Common myeloid progenitor, CD34-positive (primary cell): ENCODE data around the gene NACC1. TPM values are rescaled to one million over a fixed set of nuclear protein-coding genes. Genes with fewer than 3 reads are reported as not detected.
A peak's percentile ranks its signal among the peaks of the same experiment; 100 is the strongest.

Experiments used
- CTCF ChIA-PET: fragments of 350-600 bp; sonication (Branson Sonifier 250); formaldehyde crosslinking; loops from one replicate; lab custom pipeline; 2021; ENCODE audit warnings: antibody characterized with exemption; lab: Charles Lee
- POLR2A ChIA-PET: fragments of 350-600 bp; sonication (Branson Sonifier 250); formaldehyde crosslinking; loops from one replicate; lab custom pipeline; 2021; ENCODE audit warnings: antibody characterized with exemption; lab: Charles Lee
- DNase-seq, 3 donors: peaks; one replicate each; pipeline versions ENCODE4 v3.0.0 to v3.0.0-alpha.2; 2013
- H3K27ac ChIP-seq, 2 experiments: 1 replicate in 1 of 2; 2 replicates in 1 of 2; pipeline ENCODE4 v1.7.0; 2013; ENCODE audit warnings: inconsistent platforms in 2 of 2, low read length in 2 of 2, mild to moderate bottlenecking in 2 of 2, low read depth in 1 of 2, moderate library complexity in 1 of 2; ENCODE audit not compliant: severe bottlenecking in 2 of 2, insufficient read depth in 1 of 2, poor library complexity in 1 of 2
- H3K27me3 ChIP-seq, 5 experiments: replicated peaks in 2 of 5; 1 replicate in 3 of 5; 2 replicates in 2 of 5; pipeline versions ENCODE4 v1.6.1 to v1.7.0; 2013; ENCODE audit warnings: low read length in 4 of 5, mild to moderate bottlenecking in 2 of 5, moderate library complexity in 2 of 5, inconsistent platforms in 1 of 5; ENCODE audit not compliant: insufficient read depth in 5 of 5, control insufficient read depth in 4 of 5
- H3K36me3 ChIP-seq, 4 experiments: 1 replicate in 2 of 4; 2 replicates in 2 of 4; pipeline versions ENCODE4 v1.6.1 to v1.7.0; 2013; ENCODE audit warnings: low read length in 3 of 4, control low read depth in 1 of 4, mild to moderate bottlenecking in 1 of 4; ENCODE audit not compliant: control insufficient read depth in 4 of 4, insufficient read depth in 4 of 4
- H3K4me1 ChIP-seq, 4 experiments: 1 replicate in 3 of 4; 2 replicates in 1 of 4; pipeline versions ENCODE4 v1.6.1 to v1.7.1; 2013; ENCODE audit warnings: low read length in 3 of 4, mild to moderate bottlenecking in 3 of 4, control low read depth in 1 of 4, inconsistent platforms in 1 of 4, moderate library complexity in 1 of 4; ENCODE audit not compliant: control insufficient read depth in 4 of 4, insufficient read depth in 4 of 4; ENCODE audit errors: control extremely low read depth in 1 of 4
- H3K4me3 ChIP-seq, 7 experiments: 1 replicate in 4 of 7; 2 replicates in 3 of 7; pipeline versions ENCODE4 v1.5.1 to v1.7.0; 2013; ENCODE audit warnings: mild to moderate bottlenecking in 7 of 7, low read length in 6 of 7, moderate library complexity in 6 of 7, inconsistent platforms in 2 of 7, low read depth in 2 of 7, control low read depth in 1 of 7; ENCODE audit not compliant: insufficient read depth in 4 of 7, control insufficient read depth in 1 of 7; ENCODE audit errors: extremely low read depth in 1 of 7
- H3K9me3 ChIP-seq, 5 experiments: 1 replicate in 4 of 5; 2 replicates in 1 of 5; pipeline versions ENCODE4 v1.6.1 to v1.7.1; 2013; ENCODE audit warnings: low read length in 4 of 5, mild to moderate bottlenecking in 2 of 5, inconsistent platforms in 1 of 5, low read depth in 1 of 5, moderate library complexity in 1 of 5; ENCODE audit not compliant: control insufficient read depth in 4 of 5, insufficient read depth in 2 of 5; ENCODE audit errors: control extremely low read depth in 1 of 5
- WGBS: methylation state at CpG from one replicate; pipeline ENCODE4 v1.1.5; 2013; ENCODE audit not compliant: insufficient coverage; 5-methylcytosine and 5-hydroxymethylcytosine counted together
- polyA plus RNA-seq: library from polyadenylated mRNA; unstranded; fragments of 120-200 nt; gene quantifications from one replicate; pipeline ENCODE4 v1.2.1, GENCODE V29; 2013

The NACC1 gene
- 10.9 TPM for polyA plus RNA-seq

DNA sequence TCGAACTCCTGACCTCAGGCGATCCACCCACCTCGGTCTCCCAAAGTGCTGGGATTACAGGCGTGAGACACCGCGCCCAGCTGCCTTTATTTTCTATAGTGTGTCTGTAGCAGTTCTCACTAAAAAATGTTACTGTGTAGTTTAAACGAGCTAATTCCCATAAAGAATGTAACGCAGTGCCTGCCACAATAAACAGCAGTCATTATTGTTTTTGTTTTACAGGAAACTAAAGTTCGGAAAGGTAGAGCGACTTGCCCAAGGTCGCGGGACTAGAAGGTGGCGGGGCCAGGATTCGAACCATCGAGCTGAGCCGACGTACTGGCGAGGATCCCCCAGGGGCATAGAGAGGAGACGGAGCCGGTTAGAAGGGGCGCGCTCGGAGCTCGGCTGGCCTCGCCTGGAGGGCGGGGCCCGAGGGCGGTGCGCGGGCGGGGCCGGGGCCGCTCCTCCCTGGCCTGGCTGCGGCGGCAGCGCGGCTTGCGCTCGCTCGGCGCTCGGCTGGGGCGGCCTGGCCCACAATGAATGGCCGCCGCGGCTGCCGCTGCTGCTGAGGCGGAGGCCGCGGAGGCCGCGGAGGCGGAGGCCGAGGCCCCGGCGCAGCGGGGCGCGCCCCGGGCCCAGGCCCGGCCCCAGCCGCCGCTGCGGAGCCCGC is at the start of gene NACC1:
Gene NACC1 (plus strand): TSS at position 493 of the 652 bp plus-strand sequence. CDS start 16,944 bp downstream, outside the sequence.
- ChIA-PET POLR2A (interaction anchor here (0.5 to 2.9 kb wide), 9 partner anchors 13 to 45 kb away, joined by 3 to 18 read pairs (median 6); partner anchors contain the start of genes IER2, LYL1 and STX10), CTCF (interaction anchor here (1.1 to 4.2 kb wide), 7 partner anchors 10 to 38 kb away, joined by 4 to 25 read pairs (median 6); partner anchors contain the start of genes IER2 and STX10)
- Histone ChIP-seq H3K27ac (peak within 1 kb of the TSS; percentile 50 to 83), H3K27me3 (no peaks in the 10 kb centered on the region), H3K4me1 (peaks cover 0 to 46% (median 36%) of the 10 kb centered on the region in 4 experiments), H3K9me3 (no peaks in the 10 kb centered on the region), H3K36me3 (peaks cover 0 to 39% (median 13%) of the 10 kb centered on the region in 4 experiments), H3K4me3 (peak within 1 kb of the TSS; percentile 83 to 97 (median 95))
- 5% methylated on average over 26 of the region's 65 CpGs for WGBS
- peak; percentile 87 to 94 (median 92) for DNase-seq

DNA sequence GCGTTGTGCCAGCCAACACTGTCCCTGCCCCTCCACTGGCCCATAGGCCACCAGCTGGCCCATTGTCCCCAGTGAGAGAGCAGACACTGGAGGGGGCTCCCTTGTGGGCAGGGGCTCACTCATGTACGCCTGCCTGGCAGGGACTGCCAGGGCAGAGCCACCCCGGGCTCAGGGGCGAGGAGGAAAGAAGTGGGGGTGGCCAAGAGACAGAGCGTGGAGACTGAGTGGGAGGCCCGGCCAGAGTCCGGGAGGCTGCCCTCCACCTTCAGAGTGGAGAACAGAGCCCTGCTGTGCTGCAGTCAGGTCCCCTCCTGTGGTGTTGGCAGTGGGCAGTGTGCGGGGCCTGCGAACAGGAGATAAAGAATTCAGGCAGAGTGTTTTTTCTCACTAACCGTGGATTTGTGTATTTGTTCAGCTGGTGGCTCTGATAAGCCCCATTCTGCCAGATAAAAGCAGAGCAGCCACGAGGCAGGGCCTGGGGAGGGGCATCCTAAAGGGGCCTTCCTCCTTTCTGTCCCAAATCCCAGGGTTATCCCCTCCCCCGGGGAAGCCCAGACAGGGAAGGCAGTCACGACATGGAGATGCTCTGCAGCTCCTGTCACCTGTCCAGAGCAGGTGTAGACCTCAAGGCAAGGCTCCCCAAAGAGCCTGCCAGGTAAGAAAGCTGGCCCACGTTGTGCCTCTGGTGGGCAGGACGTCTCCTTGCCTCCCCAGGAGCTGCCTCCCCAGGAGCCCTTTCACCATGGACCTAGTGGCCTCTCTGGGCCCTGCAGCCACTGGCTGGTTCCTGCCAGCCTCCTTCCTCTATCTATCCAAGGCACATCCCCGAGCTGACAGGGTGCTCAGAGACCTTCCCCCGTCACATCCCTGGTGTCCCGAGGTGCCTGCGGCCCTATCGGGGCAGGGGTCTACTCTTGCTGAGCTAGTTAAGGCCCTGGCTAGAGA is 48.4 kb upstream of the NACC1 start:
- DNase-seq = peak; percentile 84 to 93 (median 86)
- 34% methylated on average over 16 of the region's 20 CpGs for WGBS
- H3K9me3 ChIP-seq = no peaks in the 10 kb centered on the region
- POLR2A ChIA-PET = interaction anchor here (0.9 to 1.6 kb wide), 3 partner anchors 9 to 34 kb away, joined by 4 read pairs; no protein-coding TSS in a partner anchor
- H3K27ac ChIP-seq = peak overlapping the region in 1 of 2 experiments; percentile 74
- H3K4me3 ChIP-seq = peak overlapping the region in 2 of 7 experiments; percentile 20 to 30
- CTCF ChIA-PET = interaction anchor here (0.7 to 8.1 kb wide), 17 partner anchors 8 to 93 kb away, joined by 3 to 72 read pairs (median 6); no protein-coding TSS in a partner anchor
- peaks cover 0 to 80% (median 49%) of the 10 kb centered on the region in 4 experiments for H3K4me1 ChIP-seq
- H3K27me3 ChIP-seq = no peaks in the 10 kb centered on the region
- H3K36me3 ChIP-seq = peaks cover 0 to 8% (median 0%) of the 10 kb centered on the region in 4 experiments

DNA sequence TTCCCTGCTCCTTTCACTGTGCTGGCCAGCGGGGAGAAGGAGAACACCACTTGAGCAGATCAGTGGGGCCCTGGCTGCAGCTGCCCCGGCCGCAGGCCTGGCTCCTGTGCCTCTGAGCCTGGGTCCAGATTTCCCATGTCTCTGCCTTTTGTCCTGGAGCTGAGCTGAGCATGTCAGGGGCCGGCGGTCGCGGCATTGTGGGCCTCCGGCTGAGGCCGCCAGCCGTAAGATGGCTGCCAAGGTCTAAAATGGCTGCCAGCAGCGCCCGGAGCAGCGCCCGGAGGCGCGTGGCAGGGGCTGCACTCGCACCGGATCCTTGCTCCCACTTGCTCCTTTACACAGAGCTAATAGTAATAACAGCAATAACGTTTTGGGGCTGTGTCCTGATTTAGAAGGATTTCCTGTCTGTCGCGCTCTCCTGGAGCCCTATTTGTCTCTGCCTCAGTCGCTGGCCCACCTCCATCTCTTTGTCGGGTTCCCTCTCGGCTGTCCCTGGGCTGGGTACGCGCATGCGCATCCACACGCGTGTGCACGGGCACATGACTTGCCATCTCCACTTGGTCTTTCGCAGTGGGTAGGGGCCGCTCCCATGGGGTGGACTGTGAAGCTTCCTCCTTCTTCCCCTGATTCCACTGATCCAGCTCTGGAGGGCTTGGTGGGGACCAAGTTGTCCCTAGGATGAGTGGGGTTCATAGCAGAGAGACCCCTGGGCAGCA is 47.5 kb upstream of the NACC1 start:
- peaks cover 0 to 71% (median 49%) of the 10 kb centered on the region in 4 experiments for H3K4me1 ChIP-seq
- WGBS = 90% methylated on average over 32 of the region's 32 CpGs

DNA sequence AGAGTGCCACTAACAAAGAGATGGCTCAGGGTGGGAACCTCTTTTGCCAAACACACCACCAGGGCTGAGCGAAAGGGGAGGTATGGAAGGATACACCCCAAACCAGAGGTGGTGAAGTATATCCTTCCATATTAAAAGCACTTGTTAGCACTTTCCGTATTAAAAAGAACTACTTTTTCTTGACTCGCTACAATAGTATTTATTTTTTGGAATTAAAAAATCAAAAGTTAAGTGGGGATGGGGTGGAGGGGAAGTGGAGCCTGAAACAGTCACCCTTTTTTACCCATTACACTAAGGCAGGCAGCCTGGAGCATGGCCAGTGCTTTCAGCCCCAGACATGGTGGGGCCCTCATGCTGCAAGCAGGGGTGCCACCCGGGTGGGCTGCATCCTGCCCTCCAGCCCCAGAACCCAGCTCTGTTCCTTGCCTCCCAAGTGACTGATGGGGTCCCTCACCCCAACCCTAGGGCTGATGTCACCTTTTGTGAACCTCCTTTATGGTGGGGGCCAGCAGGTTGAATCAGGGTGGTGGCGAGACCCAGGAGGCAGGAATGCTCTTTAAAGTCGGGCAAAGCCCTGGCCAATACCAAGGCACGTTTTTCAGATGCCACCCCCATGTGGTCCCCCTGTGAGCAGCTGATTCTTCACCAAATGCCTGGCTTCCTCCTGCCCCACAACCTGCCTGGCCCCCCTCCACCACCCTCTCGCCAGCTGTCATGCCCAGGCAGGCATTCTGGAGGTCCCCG is 46.4 kb upstream of the NACC1 start:
- no peak overlapping the region for H3K4me3 ChIP-seq
- H3K4me1 ChIP-seq = peaks cover 0 to 69% (median 47%) of the 10 kb centered on the region in 4 experiments
- H3K9me3 ChIP-seq = no peaks in the 10 kb centered on the region
- ChIA-PET POLR2A (interaction anchor here (0.5 kb wide), 1 partner anchor 456 kb away, joined by 3 read pairs; no protein-coding TSS in a partner anchor), CTCF (interaction anchor here (0.7 to 8.1 kb wide), 7 partner anchors 10 to 41 kb away, joined by 3 to 72 read pairs (median 6); no protein-coding TSS in a partner anchor)
- H3K27ac ChIP-seq = no peak overlapping the region
- no peak for DNase-seq
- peaks cover 0 to 19% (median 1%) of the 10 kb centered on the region in 4 experiments for H3K36me3 ChIP-seq
- H3K27me3 ChIP-seq = no peaks in the 10 kb centered on the region
- WGBS = 58% methylated on average over 4 of the region's 9 CpGs

More for the DNA sequence above, 47.5 kb upstream of the NACC1 start:
- no peak overlapping the region for H3K4me3 ChIP-seq
- CTCF ChIA-PET = interaction anchor here (0.7 to 8.1 kb wide), 15 partner anchors 9 to 94 kb away, joined by 3 to 72 read pairs (median 5); no protein-coding TSS in a partner anchor
- POLR2A ChIA-PET = interaction anchor here (0.5 to 1.0 kb wide), 3 partner anchors 9 to 455 kb away, joined by 3 to 4 read pairs (median 4); no protein-coding TSS in a partner anchor
- H3K36me3 ChIP-seq = peaks cover 0 to 13% (median 1%) of the 10 kb centered on the region in 4 experiments
- no peaks in the 10 kb centered on the region for H3K27me3 ChIP-seq
- DNase-seq = no peak
- H3K9me3 ChIP-seq = no peaks in the 10 kb centered on the region
- H3K27ac ChIP-seq = peak overlapping the region in 1 of 2 experiments; percentile 32

DNA sequence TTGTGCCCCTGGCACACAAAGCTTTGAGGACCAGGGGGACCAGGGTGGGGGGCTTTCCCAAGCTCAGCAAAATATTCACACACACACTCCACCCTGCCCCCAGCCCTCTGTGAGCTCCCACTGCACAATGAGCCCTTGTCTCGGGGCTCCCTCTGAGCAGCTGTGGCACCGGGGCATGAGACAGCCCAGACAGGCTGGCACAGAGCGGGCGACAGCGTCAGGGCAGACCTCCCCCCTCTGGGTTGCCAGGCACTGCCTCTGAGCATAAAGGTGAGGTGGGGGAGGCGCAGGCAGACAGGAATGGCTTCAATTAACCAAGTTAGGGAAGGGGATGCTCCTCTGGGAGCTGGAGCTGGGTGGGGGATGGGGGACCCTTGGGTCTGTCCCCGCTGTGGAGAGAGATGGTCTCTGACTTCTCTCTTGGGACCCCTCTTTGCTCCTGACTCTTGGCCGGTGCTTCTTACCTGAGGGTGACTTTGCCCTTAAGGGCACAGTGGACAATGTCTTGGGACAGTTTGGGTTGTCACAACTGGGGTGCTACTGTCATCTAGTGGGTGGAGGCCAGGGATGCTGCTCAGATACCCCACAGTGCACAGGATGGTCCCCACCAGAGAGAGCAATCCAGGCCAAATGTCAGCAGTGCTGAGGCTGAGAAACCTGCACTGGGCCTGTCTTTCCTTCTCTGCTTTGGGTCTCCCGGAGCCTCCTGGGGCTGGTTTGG is 45.7 kb upstream of the NACC1 start:
- Histone ChIP-seq H3K36me3 (peaks cover 0 to 19% (median 1%) of the 10 kb centered on the region in 4 experiments), H3K4me3 (no peak overlapping the region), H3K4me1 (peaks cover 0 to 70% (median 49%) of the 10 kb centered on the region in 4 experiments), H3K27me3 (no peaks in the 10 kb centered on the region), H3K27ac (no peak overlapping the region), H3K9me3 (no peaks in the 10 kb centered on the region)
- POLR2A ChIA-PET = no interaction called here
- DNase-seq = peak in 1 of 3 donors; percentile 14
- CTCF ChIA-PET = interaction anchor here (1.0 to 8.1 kb wide), 8 partner anchors 11 to 89 kb away, joined by 3 to 72 read pairs (median 5); no protein-coding TSS in a partner anchor
- WGBS = 73% methylated on average over 8 of the region's 9 CpGs
